OCI-LY1 (cell line): ENCODE measurements around the gene GAL3ST1.

Experiments
- EZH2 ChIP-seq: fragments of 200-600 bp; sonication (generic), shearing (Covaris generic); IDR thresholded peaks from 2 replicates; pipeline ENCODE4 v1.8.0; 2017; ENCODE audit warnings: borderline replicate concordance, mixed run types, mild to moderate bottlenecking, antibody characterized with exemption, low read length, moderate library complexity, mixed read lengths
- TF ChIP-seq, protein P1 (sequence below): fragments of 200-600 bp; sonication (generic), shearing (Covaris generic); IDR thresholded peaks from 2 replicates; pipeline ENCODE4 v1.5.1; 2017; ENCODE audit warnings: mild to moderate bottlenecking, antibody characterized with exemption, low read length, moderate library complexity, mixed read lengths

DNA sequence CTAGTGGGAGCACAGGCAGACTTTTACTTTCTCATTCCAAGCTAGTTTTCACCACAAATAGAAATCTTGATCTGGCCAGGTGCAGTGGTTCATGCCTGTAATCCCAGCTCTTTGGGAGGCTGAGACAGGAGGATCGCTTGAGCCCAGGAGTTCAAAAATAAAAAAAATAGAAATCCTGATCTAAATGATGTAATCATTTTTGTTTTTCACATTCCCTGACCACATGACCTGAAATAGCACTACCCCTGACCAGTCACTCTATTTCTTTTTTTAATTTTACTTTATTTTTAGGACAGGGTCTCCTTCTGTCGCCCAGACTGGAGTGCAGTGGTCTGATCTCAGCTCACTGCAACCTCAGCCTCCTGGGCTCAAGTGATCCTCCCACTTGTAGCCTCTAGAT is 30.3 kb upstream of the GAL3ST1 start:
- TF ChIP-seq, protein P1, sequence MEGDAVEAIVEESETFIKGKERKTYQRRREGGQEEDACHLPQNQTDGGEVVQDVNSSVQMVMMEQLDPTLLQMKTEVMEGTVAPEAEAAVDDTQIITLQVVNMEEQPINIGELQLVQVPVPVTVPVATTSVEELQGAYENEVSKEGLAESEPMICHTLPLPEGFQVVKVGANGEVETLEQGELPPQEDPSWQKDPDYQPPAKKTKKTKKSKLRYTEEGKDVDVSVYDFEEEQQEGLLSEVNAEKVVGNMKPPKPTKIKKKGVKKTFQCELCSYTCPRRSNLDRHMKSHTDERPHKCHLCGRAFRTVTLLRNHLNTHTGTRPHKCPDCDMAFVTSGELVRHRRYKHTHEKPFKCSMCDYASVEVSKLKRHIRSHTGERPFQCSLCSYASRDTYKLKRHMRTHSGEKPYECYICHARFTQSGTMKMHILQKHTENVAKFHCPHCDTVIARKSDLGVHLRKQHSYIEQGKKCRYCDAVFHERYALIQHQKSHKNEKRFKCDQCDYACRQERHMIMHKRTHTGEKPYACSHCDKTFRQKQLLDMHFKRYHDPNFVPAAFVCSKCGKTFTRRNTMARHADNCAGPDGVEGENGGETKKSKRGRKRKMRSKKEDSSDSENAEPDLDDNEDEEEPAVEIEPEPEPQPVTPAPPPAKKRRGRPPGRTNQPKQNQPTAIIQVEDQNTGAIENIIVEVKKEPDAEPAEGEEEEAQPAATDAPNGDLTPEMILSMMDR: no peak
- TF ChIP-seq EZH2: no peak
